Thyroid gland (tissue), 4 donors: ENCODE data around the gene MX2. TPM values are rescaled to one million over a fixed set of nuclear protein-coding genes. Genes with fewer than 3 reads are reported as not detected.

Experiments used
- DNase-seq, 2 donors: peaks; one replicate each; pipeline ENCODE4 v3.0.0-alpha.2; 2019
- H3K27ac ChIP-seq, 3 donors: fragments of 200-600 bp; sonication (generic); 1 replicate in 2 of 3; 2 replicates in 1 of 3; pipeline ENCODE4 v1.5.1; 2016 to 2019; ENCODE audit warnings: mild to moderate bottlenecking in 1 of 3, moderate library complexity in 1 of 3
- H3K27me3 ChIP-seq: fragments of 200-600 bp; sonication (generic); one replicate; pipeline ENCODE4 v1.5.1; 2019
- H3K36me3 ChIP-seq, 2 donors: fragments of 200-600 bp; sonication (generic); one replicate each; pipeline ENCODE4 v1.5.1; 2016 to 2019
- H3K4me1 ChIP-seq, 2 donors: fragments of 200-600 bp; sonication (generic); one replicate each; pipeline ENCODE4 v1.5.1; 2017 to 2019
- H3K4me3 ChIP-seq, 3 donors: fragments of 200-600 bp; sonication (generic); replicated peaks in 1 of 3; 1 replicate in 2 of 3; 2 replicates in 1 of 3; pipeline ENCODE4 v1.5.1; 2016; ENCODE audit warnings: mild to moderate bottlenecking in 1 of 3
- H3K9me3 ChIP-seq: fragments of 200-600 bp; sonication (generic); one replicate; pipeline ENCODE4 v1.5.1; 2017
- POLR2A ChIP-seq, 2 donors: fragments of 450-650 bp; IDR thresholded peaks; one replicate each; pipeline ENCODE4 v1.6.1; 2017; ENCODE audit warnings: antibody characterized with exemption in 2 of 2, mild to moderate bottlenecking in 2 of 2, moderate library complexity in 1 of 2
- WGBS, 2 donors: methylation state at CpG; one replicate each; pipeline ENCODE4 v1.1.5; 2017; 5-methylcytosine and 5-hydroxymethylcytosine counted together
- intact Hi-C: fragments of 100-400 bp; cut with DNase I; formaldehyde crosslinking; loops from one replicate; pipeline ENCODE4 v1.15.1; 2023
- total RNA-seq, 4 donors: library from RNA; depleted of rRNA; stranded (reverse); fragments of >200 nt; gene quantifications; one replicate each; pipeline ENCODE4 v1.2.3, GENCODE V29; 2016
- TF ChIP-seq, protein P1 (sequence below), 6 experiments: fragments of 200-600 bp in 3 of 6; fragments of 450-650 bp in 3 of 6; sonication (generic) in 3 of 6; IDR thresholded peaks; one replicate each; pipeline ENCODE4 v1.5.1; 2016 to 2019; ENCODE audit warnings: antibody characterized with exemption in 6 of 6, mild to moderate bottlenecking in 2 of 6, inconsistent platforms in 1 of 6, moderate library complexity in 1 of 6

The MX2 gene
- total RNA-seq, 4 donors from 2014 or later = 3.0 to 19.8 (median 7.1) TPM

GRCh38 chr21:41403331-41403730 lies 41.5 kb downstream of the MX2 start:
- intact Hi-C loops = no loop called here
- no peaks in the 10 kb centered on the region for H3K36me3 ChIP-seq
- H3K4me1 ChIP-seq = no peaks in the 10 kb centered on the region
- TF ChIP-seq, protein P1, sequence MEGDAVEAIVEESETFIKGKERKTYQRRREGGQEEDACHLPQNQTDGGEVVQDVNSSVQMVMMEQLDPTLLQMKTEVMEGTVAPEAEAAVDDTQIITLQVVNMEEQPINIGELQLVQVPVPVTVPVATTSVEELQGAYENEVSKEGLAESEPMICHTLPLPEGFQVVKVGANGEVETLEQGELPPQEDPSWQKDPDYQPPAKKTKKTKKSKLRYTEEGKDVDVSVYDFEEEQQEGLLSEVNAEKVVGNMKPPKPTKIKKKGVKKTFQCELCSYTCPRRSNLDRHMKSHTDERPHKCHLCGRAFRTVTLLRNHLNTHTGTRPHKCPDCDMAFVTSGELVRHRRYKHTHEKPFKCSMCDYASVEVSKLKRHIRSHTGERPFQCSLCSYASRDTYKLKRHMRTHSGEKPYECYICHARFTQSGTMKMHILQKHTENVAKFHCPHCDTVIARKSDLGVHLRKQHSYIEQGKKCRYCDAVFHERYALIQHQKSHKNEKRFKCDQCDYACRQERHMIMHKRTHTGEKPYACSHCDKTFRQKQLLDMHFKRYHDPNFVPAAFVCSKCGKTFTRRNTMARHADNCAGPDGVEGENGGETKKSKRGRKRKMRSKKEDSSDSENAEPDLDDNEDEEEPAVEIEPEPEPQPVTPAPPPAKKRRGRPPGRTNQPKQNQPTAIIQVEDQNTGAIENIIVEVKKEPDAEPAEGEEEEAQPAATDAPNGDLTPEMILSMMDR (IDR thresholded peaks at IDR 0.05) = no peak
- no peak for TF ChIP-seq POLR2A (IDR thresholded peaks at IDR 0.05)
- H3K27me3 ChIP-seq = no peaks in the 10 kb centered on the region
- WGBS, 2 donors = 95% methylated on average over 8 to 9 of the region's 9 CpGs
- DNase-seq = no peak
- H3K9me3 ChIP-seq = no peaks in the 10 kb centered on the region
- H3K4me3 ChIP-seq = no peak overlapping the region
- no peak overlapping the region for H3K27ac ChIP-seq

- Histone ChIP-seq H3K36me3 (no peaks in the 10 kb centered on the region), H3K27me3 (no peaks in the 10 kb centered on the region), H3K4me3 (no peak overlapping the region), H3K9me3 (no peaks in the 10 kb centered on the region), H3K27ac (no peak overlapping the region), H3K4me1 (no peaks in the 10 kb centered on the region)
- no peak for DNase-seq
- intact Hi-C loops = no loop called here
- 97 to 98% methylated on average over 6 to 9 of the region's 10 CpGs for WGBS, 2 donors
- TF ChIP-seq POLR2A (IDR thresholded peaks at IDR 0.05) = no peak
These were observed 42.1 kb downstream of the MX2 start for GRCh38 chr21:41403966-41404365.

DNA sequence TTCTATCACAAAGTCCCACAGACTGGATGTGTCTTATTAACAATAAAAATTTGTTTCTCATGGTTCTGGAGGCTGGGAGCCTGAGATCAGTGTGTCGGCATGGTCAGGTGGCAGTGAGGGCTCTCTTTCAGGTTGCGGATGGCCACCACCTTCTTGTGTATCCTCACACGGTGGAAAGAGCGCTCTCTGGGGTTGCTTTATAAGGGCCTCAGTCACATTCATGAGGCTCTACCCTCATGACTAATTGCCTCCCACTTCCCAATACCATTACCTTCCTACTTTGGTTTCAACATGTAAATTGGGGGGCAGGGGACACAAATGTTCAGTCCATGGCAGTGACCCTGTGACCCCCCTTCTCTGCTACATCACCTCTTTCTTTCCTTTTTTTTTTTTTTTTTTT lies 43.5 kb downstream of the MX2 start:
- Histone ChIP-seq H3K27ac (no peak overlapping the region), H3K4me1 (no peaks in the 10 kb centered on the region), H3K27me3 (no peaks in the 10 kb centered on the region), H3K9me3 (no peaks in the 10 kb centered on the region), H3K36me3 (no peaks in the 10 kb centered on the region), H3K4me3 (no peak overlapping the region)
- DNase-seq = no peak
- intact Hi-C loops = no loop called here
- no peak for TF ChIP-seq POLR2A (IDR thresholded peaks at IDR 0.05)
- TF ChIP-seq, protein P1 (IDR thresholded peaks at IDR 0.05) = no peak
- 92 to 100% methylated on average over 4 of the region's 4 CpGs for WGBS, 2 donors

DNA sequence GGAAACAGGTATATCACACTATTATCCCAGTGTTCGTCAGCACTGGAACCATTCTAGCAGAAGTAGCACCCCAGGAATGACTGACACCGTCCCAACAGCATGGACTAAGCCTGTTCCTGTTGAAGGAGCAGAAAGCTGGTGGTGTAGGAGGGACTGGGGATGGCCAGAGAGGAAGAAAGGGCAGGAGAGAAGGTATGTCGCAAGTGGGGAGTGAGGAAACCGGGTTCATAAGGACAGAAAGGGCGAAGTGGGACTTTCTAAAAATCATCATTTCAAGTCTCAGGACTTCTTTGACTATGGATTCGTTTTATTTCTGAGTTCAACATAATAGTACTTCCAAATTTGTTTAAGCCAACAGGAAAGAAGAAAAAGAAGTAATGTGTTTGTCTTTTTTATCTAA lies 44.5 kb downstream of the MX2 start:
- Histone ChIP-seq H3K9me3 (no peaks in the 10 kb centered on the region), H3K36me3 (no peaks in the 10 kb centered on the region), H3K27ac (no peak overlapping the region), H3K4me1 (peaks cover 0 to 1% of the 10 kb centered on the region in 2 donors), H3K4me3 (no peak overlapping the region), H3K27me3 (no peaks in the 10 kb centered on the region)
- intact Hi-C loops = no loop called here
- WGBS, 2 donors = 91% methylated on average over 6 of the region's 6 CpGs
- TF ChIP-seq, protein P1 (IDR thresholded peaks at IDR 0.05) = no peak
- TF ChIP-seq POLR2A (IDR thresholded peaks at IDR 0.05) = no peak
- no peak for DNase-seq

GRCh38 chr21:41407541-41408460 lies 46.0 kb downstream of the MX2 start:
- peak; percentile 55 to 68 for DNase-seq
- no peak overlapping the region for H3K27ac ChIP-seq
- H3K9me3 ChIP-seq = no peaks in the 10 kb centered on the region
- no peaks in the 10 kb centered on the region for H3K36me3 ChIP-seq
- no peak overlapping the region for H3K4me3 ChIP-seq
- 59 to 69% methylated on average over 24 of the region's 24 CpGs for WGBS, 2 donors
- H3K4me1 ChIP-seq = peaks cover 9 to 12% of the 10 kb centered on the region in 2 donors
- no peaks in the 10 kb centered on the region for H3K27me3 ChIP-seq
- TF ChIP-seq, protein P1 (IDR thresholded peaks at IDR 0.05) = no peak
- TF ChIP-seq POLR2A (IDR thresholded peaks at IDR 0.05) = no peak
- intact Hi-C loops = no loop called here
